ENCODE measurements around the gene ABLIM1. TPM values are rescaled to one million over a fixed set of nuclear protein-coding genes. Genes with fewer than 3 reads are reported as not detected.

Gene ABLIM1
- total and polyA plus RNA-seq, 2 experiments from 2014 or later, result 21.9 to 45.1 TPM

DNA sequence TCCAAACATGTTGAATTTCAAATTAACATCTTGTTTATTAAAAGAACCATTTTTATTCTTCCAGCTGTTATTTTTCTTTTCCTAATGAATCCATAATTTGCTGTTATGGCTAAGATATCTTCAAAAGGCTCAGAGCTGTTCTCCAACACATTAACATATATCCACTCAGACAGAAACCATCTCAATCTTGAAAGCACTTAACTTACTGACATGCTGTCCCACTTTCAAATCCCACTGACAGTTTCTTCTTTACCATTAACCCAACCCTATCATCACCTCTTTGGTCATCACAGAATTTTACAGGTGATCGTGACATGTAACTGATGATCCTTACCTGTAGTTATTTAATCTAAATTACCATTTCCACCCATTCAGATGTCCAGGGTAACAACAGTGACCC, 178.2 kb downstream of the ABLIM1 start:
- Histone ChIP-seq H3K79me2 (replicated peaks; ENCODE audit: insufficient read depth) (no peaks in the 10 kb centered on the region; the same call in 1 of the 2 replicates), H2AFZ (no peak overlapping the region), H3F3A (replicated peaks; ENCODE audit: low read depth) (no peaks in the 10 kb centered on the region), H3K36me3 (ENCODE audit: insufficient read depth) (no peaks in the 10 kb centered on the region), H3K4me3 (no peak overlapping the region), H3K27me3 (ENCODE audit: insufficient read depth) (no peaks in the 10 kb centered on the region), H3K4me2 (no peak overlapping the region), H3K4me1 (ENCODE audit: insufficient read depth) (no peaks in the 10 kb centered on the region), H4K20me1 (replicated peaks; ENCODE audit: insufficient read depth) (no peaks in the 10 kb centered on the region; the same call in 1 of the 2 replicates), H3K9me2 (ENCODE audit: insufficient read depth) (no peaks in the 10 kb centered on the region), H3K27ac (ENCODE audit: low read depth) (no peak overlapping the region)
- Mint-ChIP-seq H3K9me3 (no peaks in the 10 kb centered on the region), H3K4me3 (no peak overlapping the region), H3K4me1 (peaks cover under 1% of the 10 kb centered on the region; the same call in 1 of the 3 replicates), H3K27me3 (ENCODE audit: insufficient read depth, low read depth, poor library complexity) (no peaks in the 10 kb centered on the region), H3K27ac (no peak overlapping the region), H3K36me3 (ENCODE audit: low read depth) (peaks cover 10% of the 10 kb centered on the region)
- DNase-seq (ENCODE audit: low spot score) (no peak), ATAC-seq (no peak)
- TF ChIP-seq NANOG (IDR thresholded peaks at IDR 0.05; ENCODE audit: borderline replicate concordance) (no peak), ZNF331 (CRISPR knock-in tag; IDR thresholded peaks at IDR 0.05; ENCODE audit: low read depth) (no peak), EZH2 (IDR thresholded peaks at IDR 0.05; ENCODE audit: low read depth, unreplicated experiment) (no peak), ZNF114 (CRISPR knock-in tag; IDR thresholded peaks at IDR 0.05) (no peak), EZH2phosphoT487 (IDR thresholded peaks at IDR 0.05; ENCODE audit: unreplicated experiment) (no peak)

DNA sequence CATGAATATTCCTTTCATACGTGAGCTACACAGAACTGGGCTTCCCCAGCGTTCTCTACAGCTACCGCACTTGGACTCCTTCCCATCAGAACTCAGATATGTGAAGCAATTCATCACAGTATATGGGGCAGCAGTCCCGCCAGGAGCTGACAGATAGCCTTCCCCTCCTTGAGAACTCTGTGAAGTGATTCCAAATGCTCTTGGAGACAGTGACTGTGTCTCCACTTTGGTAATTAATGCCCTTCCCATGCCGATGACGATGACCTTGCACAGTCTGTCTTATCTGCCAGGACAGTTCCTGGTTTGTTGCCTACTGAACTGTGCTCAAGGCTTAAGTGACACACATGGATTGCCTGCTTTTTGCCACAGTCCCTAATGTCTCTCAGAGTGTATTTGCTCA, 178.8 kb downstream of the ABLIM1 start:
- no peak for ATAC-seq
- Histone ChIP-seq H3K27ac (ENCODE audit: low read depth) (no peak overlapping the region), H3K36me3 (ENCODE audit: insufficient read depth) (no peaks in the 10 kb centered on the region), H3K4me3 (no peak overlapping the region), H2AFZ (no peak overlapping the region), H3K9me2 (ENCODE audit: insufficient read depth) (no peaks in the 10 kb centered on the region), H3K4me2 (no peak overlapping the region), H3K4me1 (ENCODE audit: insufficient read depth) (peaks cover under 1% of the 10 kb centered on the region; the same call in 1 of the 2 replicates), H3K79me2 (replicated peaks; ENCODE audit: insufficient read depth) (no peaks in the 10 kb centered on the region), H3F3A (replicated peaks; ENCODE audit: low read depth) (no peaks in the 10 kb centered on the region), H3K27me3 (ENCODE audit: insufficient read depth) (no peaks in the 10 kb centered on the region), H4K20me1 (replicated peaks; ENCODE audit: insufficient read depth) (no peaks in the 10 kb centered on the region; the same call in 1 of the 2 replicates)
- H3K27ac Mint-ChIP-seq, result no peak overlapping the region
- no peak overlapping the region for H3K4me3 Mint-ChIP-seq
- 0 out of 3 replicates have a peak, but pooled peaks cover 5% of the 10 kb centered on the region for H3K36me3 Mint-ChIP-seq (ENCODE audit: low read depth)
- DNase-seq (ENCODE audit: low spot score), result no peak
- no peaks in the 10 kb centered on the region for H3K27me3 Mint-ChIP-seq (ENCODE audit: insufficient read depth, low read depth, poor library complexity)
- peaks cover 3% of the 10 kb centered on the region; the same call in 2 of the 3 replicates for H3K4me1 Mint-ChIP-seq
- H3K9me3 Mint-ChIP-seq, result no peaks in the 10 kb centered on the region
- TF ChIP-seq STAT1 (IDR thresholded peaks at IDR 0.05; ENCODE audit: unreplicated experiment), result no peak
- TF ChIP-seq, protein P1, sequence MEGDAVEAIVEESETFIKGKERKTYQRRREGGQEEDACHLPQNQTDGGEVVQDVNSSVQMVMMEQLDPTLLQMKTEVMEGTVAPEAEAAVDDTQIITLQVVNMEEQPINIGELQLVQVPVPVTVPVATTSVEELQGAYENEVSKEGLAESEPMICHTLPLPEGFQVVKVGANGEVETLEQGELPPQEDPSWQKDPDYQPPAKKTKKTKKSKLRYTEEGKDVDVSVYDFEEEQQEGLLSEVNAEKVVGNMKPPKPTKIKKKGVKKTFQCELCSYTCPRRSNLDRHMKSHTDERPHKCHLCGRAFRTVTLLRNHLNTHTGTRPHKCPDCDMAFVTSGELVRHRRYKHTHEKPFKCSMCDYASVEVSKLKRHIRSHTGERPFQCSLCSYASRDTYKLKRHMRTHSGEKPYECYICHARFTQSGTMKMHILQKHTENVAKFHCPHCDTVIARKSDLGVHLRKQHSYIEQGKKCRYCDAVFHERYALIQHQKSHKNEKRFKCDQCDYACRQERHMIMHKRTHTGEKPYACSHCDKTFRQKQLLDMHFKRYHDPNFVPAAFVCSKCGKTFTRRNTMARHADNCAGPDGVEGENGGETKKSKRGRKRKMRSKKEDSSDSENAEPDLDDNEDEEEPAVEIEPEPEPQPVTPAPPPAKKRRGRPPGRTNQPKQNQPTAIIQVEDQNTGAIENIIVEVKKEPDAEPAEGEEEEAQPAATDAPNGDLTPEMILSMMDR (conservative IDR thresholded peaks at IDR 0.05; ENCODE audit: low read depth in 2 of 2), result no peak
- no peak for TF ChIP-seq EZH2phosphoT487 (IDR thresholded peaks at IDR 0.05; ENCODE audit: unreplicated experiment)
- TF ChIP-seq EZH2 (IDR thresholded peaks at IDR 0.05; ENCODE audit: low read depth, unreplicated experiment), result no peak
- no peak for TF ChIP-seq ZNF331 (CRISPR knock-in tag; IDR thresholded peaks at IDR 0.05; ENCODE audit: low read depth)
- TF ChIP-seq ZNF114 (CRISPR knock-in tag; IDR thresholded peaks at IDR 0.05), result no peak
- TF ChIP-seq, protein P2, sequence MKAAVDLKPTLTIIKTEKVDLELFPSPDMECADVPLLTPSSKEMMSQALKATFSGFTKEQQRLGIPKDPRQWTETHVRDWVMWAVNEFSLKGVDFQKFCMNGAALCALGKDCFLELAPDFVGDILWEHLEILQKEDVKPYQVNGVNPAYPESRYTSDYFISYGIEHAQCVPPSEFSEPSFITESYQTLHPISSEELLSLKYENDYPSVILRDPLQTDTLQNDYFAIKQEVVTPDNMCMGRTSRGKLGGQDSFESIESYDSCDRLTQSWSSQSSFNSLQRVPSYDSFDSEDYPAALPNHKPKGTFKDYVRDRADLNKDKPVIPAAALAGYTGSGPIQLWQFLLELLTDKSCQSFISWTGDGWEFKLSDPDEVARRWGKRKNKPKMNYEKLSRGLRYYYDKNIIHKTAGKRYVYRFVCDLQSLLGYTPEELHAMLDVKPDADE (IDR thresholded peaks at IDR 0.05), result no peak
- no peak for TF ChIP-seq CREB1 (CRISPR knock-in tag; IDR thresholded peaks at IDR 0.05; ENCODE audit: low read depth)
- TF ChIP-seq, protein P3, sequence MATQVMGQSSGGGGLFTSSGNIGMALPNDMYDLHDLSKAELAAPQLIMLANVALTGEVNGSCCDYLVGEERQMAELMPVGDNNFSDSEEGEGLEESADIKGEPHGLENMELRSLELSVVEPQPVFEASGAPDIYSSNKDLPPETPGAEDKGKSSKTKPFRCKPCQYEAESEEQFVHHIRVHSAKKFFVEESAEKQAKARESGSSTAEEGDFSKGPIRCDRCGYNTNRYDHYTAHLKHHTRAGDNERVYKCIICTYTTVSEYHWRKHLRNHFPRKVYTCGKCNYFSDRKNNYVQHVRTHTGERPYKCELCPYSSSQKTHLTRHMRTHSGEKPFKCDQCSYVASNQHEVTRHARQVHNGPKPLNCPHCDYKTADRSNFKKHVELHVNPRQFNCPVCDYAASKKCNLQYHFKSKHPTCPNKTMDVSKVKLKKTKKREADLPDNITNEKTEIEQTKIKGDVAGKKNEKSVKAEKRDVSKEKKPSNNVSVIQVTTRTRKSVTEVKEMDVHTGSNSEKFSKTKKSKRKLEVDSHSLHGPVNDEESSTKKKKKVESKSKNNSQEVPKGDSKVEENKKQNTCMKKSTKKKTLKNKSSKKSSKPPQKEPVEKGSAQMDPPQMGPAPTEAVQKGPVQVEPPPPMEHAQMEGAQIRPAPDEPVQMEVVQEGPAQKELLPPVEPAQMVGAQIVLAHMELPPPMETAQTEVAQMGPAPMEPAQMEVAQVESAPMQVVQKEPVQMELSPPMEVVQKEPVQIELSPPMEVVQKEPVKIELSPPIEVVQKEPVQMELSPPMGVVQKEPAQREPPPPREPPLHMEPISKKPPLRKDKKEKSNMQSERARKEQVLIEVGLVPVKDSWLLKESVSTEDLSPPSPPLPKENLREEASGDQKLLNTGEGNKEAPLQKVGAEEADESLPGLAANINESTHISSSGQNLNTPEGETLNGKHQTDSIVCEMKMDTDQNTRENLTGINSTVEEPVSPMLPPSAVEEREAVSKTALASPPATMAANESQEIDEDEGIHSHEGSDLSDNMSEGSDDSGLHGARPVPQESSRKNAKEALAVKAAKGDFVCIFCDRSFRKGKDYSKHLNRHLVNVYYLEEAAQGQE (IDR thresholded peaks at IDR 0.05; ENCODE audit: unreplicated experiment), result no peak
- TF ChIP-seq JUNB (IDR thresholded peaks at IDR 0.05; ENCODE audit: unreplicated experiment), result no peak
- TF ChIP-seq POLR2AphosphoS5 (IDR thresholded peaks at IDR 0.05; ENCODE audit: low read depth), result no peak
- no peak for TF ChIP-seq NANOG (IDR thresholded peaks at IDR 0.05; ENCODE audit: borderline replicate concordance)
